IMR-90 (cell line): ENCODE results near the gene AGK. TPM values are rescaled to one million over a fixed set of nuclear protein-coding genes. Genes with fewer than 3 reads are reported as not detected.
A peak's percentile ranks its signal among the peaks of the same experiment; 100 is the strongest.

Experiments used
- ATAC-seq: fragments of 200-7000 bp; cut with Tn5 transposase; 2 replicates; pipeline ENCODE4 v1.9.1; 2020; ENCODE audit warnings: low read depth, mild to moderate bottlenecking, moderate library complexity
- BruUV-seq: library from RNA; stranded (reverse); fragments of 400-500 nt; replicated peaks from 2 replicates; lab custom pipeline; 2021; lab: Mats Ljungman, UMichigan
- CTCF ChIA-PET: fragments of 300-600 bp; formaldehyde crosslinking; extraction: SDS; loops from one replicate; lab custom pipeline; 2021; ENCODE audit warnings: antibody characterized with exemption; lab: Yijun Ruan, JAX
- POLR2A ChIA-PET: fragments of 300-600 bp; sonication (Branson Sonifier 250); formaldehyde crosslinking; loops from one replicate; lab custom pipeline; 2022; ENCODE audit warnings: antibody characterized with exemption; ENCODE audit not compliant: unreplicated experiment; lab: Charles Lee
- DNase-seq: peaks from one replicate; pipeline ENCODE4 v3.0.0; 2013
- H2AFZ ChIP-seq: replicated peaks from 2 replicates; pipeline ENCODE3; 2013; ENCODE audit warnings: low read length, mild to moderate bottlenecking; ENCODE audit not compliant: poor library complexity
- H2AK5ac ChIP-seq: 2 replicates; pipeline ENCODE4 v1.6.1; 2013; ENCODE audit warnings: low read depth, low read length, inconsistent platforms
- H2AK9ac ChIP-seq: replicated peaks from 2 replicates; pipeline ENCODE3; 2013; ENCODE audit warnings: mild to moderate bottlenecking, low read depth, low read length, moderate library complexity; ENCODE audit not compliant: poor library complexity
- H2BK120ac ChIP-seq: 2 replicates; pipeline ENCODE4 v1.6.1; 2013; ENCODE audit warnings: low read depth, low read length, inconsistent platforms
- H2BK15ac ChIP-seq: 3 replicates; pipeline ENCODE4 v1.6.1; 2013; ENCODE audit warnings: low read depth, low read length, inconsistent platforms
- H2BK20ac ChIP-seq: 2 replicates; pipeline ENCODE4 v1.6.1; 2013; ENCODE audit warnings: low read depth, mild to moderate bottlenecking, inconsistent platforms, low read length, moderate library complexity
- H2BK5ac ChIP-seq: 2 replicates; pipeline ENCODE4 v1.6.1; 2013; ENCODE audit warnings: mild to moderate bottlenecking, low read depth, low read length, inconsistent platforms; ENCODE audit not compliant: poor library complexity, severe bottlenecking
- H3K14ac ChIP-seq: replicated peaks from 2 replicates; pipeline ENCODE4 v1.6.1; 2013; ENCODE audit warnings: low read depth, low read length, inconsistent platforms
- H3K18ac ChIP-seq: 2 replicates; pipeline ENCODE4 v1.6.1; 2013; ENCODE audit warnings: low read depth, low read length, control low read depth
- H3K23ac ChIP-seq: 2 replicates; pipeline ENCODE4 v1.6.1; 2013; ENCODE audit warnings: low read depth, low read length, inconsistent platforms
- H3K27ac ChIP-seq: 2 replicates; pipeline ENCODE4 v1.5.1; 2013; ENCODE audit warnings: mild to moderate bottlenecking, control low read depth, low read length; ENCODE audit not compliant: insufficient read depth
- H3K27me3 ChIP-seq: 2 replicates; pipeline ENCODE4 v1.6.1; 2013; ENCODE audit warnings: low read length; ENCODE audit not compliant: control insufficient read depth, insufficient read depth
- H3K36me3 ChIP-seq: 2 replicates; pipeline ENCODE4 v1.6.1; 2013; ENCODE audit warnings: low read length, mixed read lengths; ENCODE audit not compliant: control insufficient read depth, insufficient read depth
- H3K4ac ChIP-seq: 2 replicates; pipeline ENCODE4 v1.6.1; 2013; ENCODE audit warnings: low read depth, low read length, inconsistent platforms
- H3K4me1 ChIP-seq: 2 replicates; pipeline ENCODE4 v1.6.1; 2013; ENCODE audit warnings: low read length, mixed read lengths; ENCODE audit not compliant: control insufficient read depth, insufficient read depth
- H3K4me2 ChIP-seq: 2 replicates; pipeline ENCODE4 v1.6.1; 2013; ENCODE audit warnings: low read depth, mild to moderate bottlenecking, control low read depth, low read length, moderate library complexity
- H3K4me3 ChIP-seq: 2 replicates; pipeline ENCODE4 v1.5.1; 2013; ENCODE audit warnings: low read depth, mild to moderate bottlenecking, control low read depth, low read length, moderate library complexity; ENCODE audit not compliant: insufficient read depth
- H3K56ac ChIP-seq: 2 replicates; pipeline ENCODE4 v1.6.1; 2013; ENCODE audit warnings: low read length, inconsistent platforms; ENCODE audit not compliant: insufficient read depth; ENCODE audit errors: extremely low read depth
- H3K79me1 ChIP-seq, 2 experiments: 2 replicates each; pipeline ENCODE4 v1.6.1; 2013; ENCODE audit warnings: low read length in 2 of 2, inconsistent platforms in 1 of 2, low read depth in 1 of 2
- H3K9ac ChIP-seq: 2 replicates; pipeline ENCODE4 v1.6.1; 2013; ENCODE audit warnings: low read depth, low read length, control low read depth
- H3K9me1 ChIP-seq: 2 replicates; pipeline ENCODE4 v1.6.1; 2013; ENCODE audit warnings: low read length, inconsistent platforms; ENCODE audit not compliant: insufficient read depth
- H3K9me3 ChIP-seq: 2 replicates; pipeline ENCODE4 v1.6.1; 2013; ENCODE audit warnings: low read length; ENCODE audit not compliant: control insufficient read depth, insufficient read depth
- H4K20me1 ChIP-seq: 2 replicates; pipeline ENCODE4 v1.6.1; 2013; ENCODE audit warnings: low read length, inconsistent platforms; ENCODE audit not compliant: insufficient read depth
- H4K5ac ChIP-seq: 2 replicates; pipeline ENCODE4 v1.6.1; 2013; ENCODE audit warnings: mild to moderate bottlenecking, low read depth, low read length, control low read depth
- H4K8ac ChIP-seq, 2 experiments: 2 replicates each; pipeline ENCODE4 v1.6.1; 2013; ENCODE audit warnings: low read depth in 2 of 2, low read length in 2 of 2, control low read depth in 1 of 2, inconsistent platforms in 1 of 2
- H4K91ac ChIP-seq: 2 replicates; pipeline ENCODE4 v1.6.1; 2013; ENCODE audit warnings: low read depth, low read length, inconsistent platforms; ENCODE audit not compliant: insufficient read depth
- BHLHE40 ChIP-seq: fragments of 150-350 bp; IDR thresholded peaks from 2 replicates; pipeline ENCODE4 v1.6.1; 2016; ENCODE audit warnings: mild to moderate bottlenecking, low read depth, low read length
- FOS ChIP-seq: fragments of 150-350 bp; IDR thresholded peaks from 2 replicates; pipeline ENCODE4 v1.6.1; 2016; ENCODE audit warnings: low read depth, low read length
- MAFK ChIP-seq: IDR thresholded peaks from 2 replicates; pipeline ENCODE4 v1.6.1; 2012; ENCODE audit warnings: low read depth, low read length, improper control_type of control experiment
- MAZ ChIP-seq: IDR thresholded peaks from 2 replicates; pipeline ENCODE4 v1.6.1; 2012; ENCODE audit warnings: low read depth, mild to moderate bottlenecking, low read length, improper control_type of control experiment, moderate library complexity, borderline replicate concordance
- NFE2L2 ChIP-seq: fragments of 150-350 bp; IDR thresholded peaks from 2 replicates; pipeline ENCODE4 v1.6.1; 2016; ENCODE audit warnings: low read depth, mild to moderate bottlenecking, low read length
- POLR2A ChIP-seq: IDR thresholded peaks from 2 replicates; pipeline ENCODE4 v1.6.1; 2012; ENCODE audit warnings: mild to moderate bottlenecking, low read depth, low read length
- RAD21 ChIP-seq: IDR thresholded peaks from 2 replicates; pipeline ENCODE4 v1.6.1; 2012; ENCODE audit warnings: low read length, improper control_type of control experiment
- RCOR1 ChIP-seq: IDR thresholded peaks from 2 replicates; pipeline ENCODE4 v1.6.1; 2012; ENCODE audit warnings: mild to moderate bottlenecking, low read length, improper control_type of control experiment; ENCODE audit not compliant: insufficient replicate concordance
- SMC3 ChIP-seq: fragments of 150-350 bp; IDR thresholded peaks from 2 replicates; pipeline ENCODE4 v1.6.1; 2016; ENCODE audit warnings: low read depth, mild to moderate bottlenecking, antibody characterized with exemption, low read length, moderate library complexity
- WGBS, 2 experiments: methylation state at CpG; one replicate each; pipeline versions ENCODE4 v1.1.5 to v1.1.7; 2013; ENCODE audit warnings: missing lambda C conversion rate in 2 of 2; ENCODE audit not compliant: insufficient read length in 1 of 2; ENCODE audit errors: extremely low coverage in 2 of 2; 5-methylcytosine and 5-hydroxymethylcytosine counted together
- dilution Hi-C: fragments of 300-500 bp; cut with HindIII; formaldehyde crosslinking; loops from one replicate; pipeline ENCODE4 v1.14.3; 2018; ENCODE audit warnings: low sequenced_read_pairs; ENCODE audit not compliant: unreplicated experiment
- in situ Hi-C: fragments of 300-500 bp; cut with MboI; formaldehyde crosslinking; loops from 3 replicates; pipeline ENCODE4 v1.14.3; 2019; ENCODE audit warnings: low sequenced_read_pairs, inconsistent platforms, mixed read lengths
- intact Hi-C: fragments of 100-400 bp; cut with micrococcal nuclease; formaldehyde crosslinking; loops from 2 replicates; pipeline ENCODE4 v1.10.0; 2022
- polyA plus RNA-seq, 3 experiments: library from polyadenylated mRNA; depleted of rRNA; stranded (reverse); fragments of >200 nt; gene quantifications; 2 replicates each; pipeline ENCODE4 v1.2.3, GENCODE V29; 2012; ENCODE audit warnings: low replicate concordance in 1 of 3
- total RNA-seq: library from RNA; depleted of rRNA; stranded (reverse); fragments of >200 nt; gene quantifications from 2 replicates; pipeline ENCODE4 v1.2.3, GENCODE V29; 2012
- TF ChIP-seq, protein P1 (sequence below): conservative IDR thresholded peaks from 2 replicates; pipeline ENCODE4 v1.5.1; 2012; ENCODE audit warnings: mild to moderate bottlenecking, low read depth, low read length, improper control_type of control experiment

The AGK gene
- total and polyA plus RNA-seq, 2 of the 4 experiments (the other 2 are of a cell fraction), result 35.5 to 37.3 TPM

DNA sequence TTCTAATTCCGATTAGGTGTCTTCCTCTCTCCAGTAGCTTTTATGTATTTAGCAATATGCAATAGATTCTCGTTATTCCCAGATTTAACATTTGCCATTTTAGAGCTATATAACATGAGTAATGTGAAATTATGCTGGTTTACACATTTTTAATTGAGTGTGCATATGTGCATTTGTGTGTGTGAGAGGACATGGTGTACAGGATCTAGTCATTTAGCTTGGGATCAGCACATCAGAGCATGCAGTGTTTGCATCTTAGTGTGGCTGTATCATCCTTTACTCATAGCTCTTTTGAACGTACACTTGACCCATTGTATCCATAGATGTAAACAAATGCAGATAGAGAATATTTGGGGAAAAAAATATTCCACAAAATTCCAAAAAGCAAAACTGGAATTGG lies 84.8 kb downstream of the AGK start:
- BruUV-seq, result no TSS peak
- in situ Hi-C loops, result no loop called here
- H3K4me3 ChIP-seq, result no peak overlapping the region

More for the DNA sequence above, 84.8 kb downstream of the AGK start:
- Histone ChIP-seq H3K27ac (no peak overlapping the region), H2BK20ac (no peak overlapping the region), H3K36me3 (peaks cover 5% of the 10 kb centered on the region), H2AFZ (no peak overlapping the region), H3K79me1 (no peaks in the 10 kb centered on the region), H3K27me3 (no peaks in the 10 kb centered on the region), H3K4ac (no peak overlapping the region), H4K20me1 (no peaks in the 10 kb centered on the region), H4K8ac (no peak overlapping the region), H3K9ac (no peak overlapping the region), H3K56ac (no peak overlapping the region), H2AK5ac (no peak overlapping the region), H3K4me2 (no peak overlapping the region), H2AK9ac (no peak overlapping the region), H4K5ac (no peak overlapping the region), H3K18ac (no peak overlapping the region), H3K9me1 (no peaks in the 10 kb centered on the region), H4K91ac (no peak overlapping the region), H3K23ac (no peak overlapping the region), H3K9me3 (no peaks in the 10 kb centered on the region), H3K4me1 (no peaks in the 10 kb centered on the region), H2BK120ac (no peak overlapping the region), H2BK5ac (no peak overlapping the region), H3K14ac (no peak overlapping the region), H2BK15ac (no peak overlapping the region)
- DNase-seq (peak; percentile 5), ATAC-seq (no peak)
- intact Hi-C loops (no loop called here), dilution Hi-C loops (no loop called here)
- ChIA-PET POLR2A (no interaction called here), CTCF (interaction anchor here (3.4 kb wide), 1 partner anchor 14 kb away, joined by 16 read pairs; no protein-coding TSS in a partner anchor)
- no CpG with 5 or more reads among the region's 3 CpGs for WGBS, 2 experiments
- no peak for TF ChIP-seq FOS
- TF ChIP-seq, protein P1, sequence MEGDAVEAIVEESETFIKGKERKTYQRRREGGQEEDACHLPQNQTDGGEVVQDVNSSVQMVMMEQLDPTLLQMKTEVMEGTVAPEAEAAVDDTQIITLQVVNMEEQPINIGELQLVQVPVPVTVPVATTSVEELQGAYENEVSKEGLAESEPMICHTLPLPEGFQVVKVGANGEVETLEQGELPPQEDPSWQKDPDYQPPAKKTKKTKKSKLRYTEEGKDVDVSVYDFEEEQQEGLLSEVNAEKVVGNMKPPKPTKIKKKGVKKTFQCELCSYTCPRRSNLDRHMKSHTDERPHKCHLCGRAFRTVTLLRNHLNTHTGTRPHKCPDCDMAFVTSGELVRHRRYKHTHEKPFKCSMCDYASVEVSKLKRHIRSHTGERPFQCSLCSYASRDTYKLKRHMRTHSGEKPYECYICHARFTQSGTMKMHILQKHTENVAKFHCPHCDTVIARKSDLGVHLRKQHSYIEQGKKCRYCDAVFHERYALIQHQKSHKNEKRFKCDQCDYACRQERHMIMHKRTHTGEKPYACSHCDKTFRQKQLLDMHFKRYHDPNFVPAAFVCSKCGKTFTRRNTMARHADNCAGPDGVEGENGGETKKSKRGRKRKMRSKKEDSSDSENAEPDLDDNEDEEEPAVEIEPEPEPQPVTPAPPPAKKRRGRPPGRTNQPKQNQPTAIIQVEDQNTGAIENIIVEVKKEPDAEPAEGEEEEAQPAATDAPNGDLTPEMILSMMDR, result no peak
- no peak for TF ChIP-seq POLR2A
- TF ChIP-seq RAD21, result no peak
- TF ChIP-seq BHLHE40, result no peak
- no peak for TF ChIP-seq MAZ
- no peak for TF ChIP-seq SMC3
- TF ChIP-seq NFE2L2, result no peak
- no peak for TF ChIP-seq MAFK
- TF ChIP-seq RCOR1, result no peak
